Prostate gland (tissue), 2 donors: ENCODE results near the gene PDE2A.

Experiments used
- CTCF ChIP-seq, 4 experiments: fragments of 200-600 bp in 2 of 4; fragments of 450-650 bp in 2 of 4; sonication (generic) in 2 of 4; IDR thresholded peaks; 1 replicate in 3 of 4; 2 replicates in 1 of 4; pipeline ENCODE4 v1.5.1; 2016 to 2019; ENCODE audit warnings: antibody characterized with exemption in 4 of 4, mild to moderate bottlenecking in 2 of 4, moderate library complexity in 2 of 4
- POLR2A ChIP-seq: fragments of 450-650 bp; IDR thresholded peaks from one replicate; pipeline ENCODE4 v1.6.1; 2016; ENCODE audit warnings: antibody characterized with exemption, mild to moderate bottlenecking

GRCh38 chr11:72573855-72574445 is 100.3 kb downstream of the PDE2A start:
- no peak for TF ChIP-seq POLR2A
- no peak for TF ChIP-seq CTCF (IDR thresholded peaks at IDR 0.05)
